NT2/D1 (cell line): ENCODE measurements around the gene ERFE.
"Not testable (repeated sequence)": the region's sequence is repeated elsewhere in the genome, so short reads cannot be mapped to it uniquely, and the experiment has no call there.

Experiments used
- DNase-seq: peaks from one replicate; pipeline ENCODE4 v3.0.0-alpha.2; 2011; ENCODE audit warnings: low read depth, low spot score
- H3K27me3 ChIP-seq: 2 replicates; pipeline ENCODE4 v1.6.0; 2011; ENCODE audit warnings: mild to moderate bottlenecking; ENCODE audit not compliant: insufficient read length, insufficient read depth
- H3K36me3 ChIP-seq: 2 replicates; pipeline ENCODE4 v1.6.1; 2011; ENCODE audit warnings: mild to moderate bottlenecking, low read length, mixed read lengths; ENCODE audit not compliant: insufficient read depth, insufficient read length
- H3K4me1 ChIP-seq: 2 replicates; pipeline ENCODE4 v1.5.1; 2011; ENCODE audit not compliant: insufficient read depth, insufficient read length
- H3K4me3 ChIP-seq: 2 replicates; pipeline ENCODE4 v1.5.1; 2011; ENCODE audit warnings: low read depth; ENCODE audit not compliant: insufficient read length
- H3K9ac ChIP-seq: 2 replicates; pipeline ENCODE4 v1.6.0; 2011; ENCODE audit warnings: low read depth; ENCODE audit not compliant: insufficient read length
- H3K9me3 ChIP-seq: 2 replicates; pipeline ENCODE4 v1.5.1; 2011; ENCODE audit warnings: mild to moderate bottlenecking, low read length; ENCODE audit not compliant: insufficient read depth
- SUZ12 ChIP-seq: IDR thresholded peaks from 2 replicates; pipeline ENCODE4 v1.6.1; 2011; ENCODE audit not compliant: insufficient read length, insufficient read depth; ENCODE audit errors: extremely low read depth
- YY1 ChIP-seq: IDR thresholded peaks from 2 replicates; pipeline ENCODE4 v1.6.1; 2011; ENCODE audit not compliant: insufficient read length, insufficient read depth
- ZNF274 ChIP-seq: IDR thresholded peaks from 2 replicates; pipeline ENCODE4 v1.6.1; 2011; ENCODE audit warnings: mild to moderate bottlenecking, low read depth, low read length

Gene ERFE, protein sequence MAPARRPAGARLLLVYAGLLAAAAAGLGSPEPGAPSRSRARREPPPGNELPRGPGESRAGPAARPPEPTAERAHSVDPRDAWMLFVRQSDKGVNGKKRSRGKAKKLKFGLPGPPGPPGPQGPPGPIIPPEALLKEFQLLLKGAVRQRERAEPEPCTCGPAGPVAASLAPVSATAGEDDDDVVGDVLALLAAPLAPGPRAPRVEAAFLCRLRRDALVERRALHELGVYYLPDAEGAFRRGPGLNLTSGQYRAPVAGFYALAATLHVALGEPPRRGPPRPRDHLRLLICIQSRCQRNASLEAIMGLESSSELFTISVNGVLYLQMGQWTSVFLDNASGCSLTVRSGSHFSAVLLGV

DNA sequence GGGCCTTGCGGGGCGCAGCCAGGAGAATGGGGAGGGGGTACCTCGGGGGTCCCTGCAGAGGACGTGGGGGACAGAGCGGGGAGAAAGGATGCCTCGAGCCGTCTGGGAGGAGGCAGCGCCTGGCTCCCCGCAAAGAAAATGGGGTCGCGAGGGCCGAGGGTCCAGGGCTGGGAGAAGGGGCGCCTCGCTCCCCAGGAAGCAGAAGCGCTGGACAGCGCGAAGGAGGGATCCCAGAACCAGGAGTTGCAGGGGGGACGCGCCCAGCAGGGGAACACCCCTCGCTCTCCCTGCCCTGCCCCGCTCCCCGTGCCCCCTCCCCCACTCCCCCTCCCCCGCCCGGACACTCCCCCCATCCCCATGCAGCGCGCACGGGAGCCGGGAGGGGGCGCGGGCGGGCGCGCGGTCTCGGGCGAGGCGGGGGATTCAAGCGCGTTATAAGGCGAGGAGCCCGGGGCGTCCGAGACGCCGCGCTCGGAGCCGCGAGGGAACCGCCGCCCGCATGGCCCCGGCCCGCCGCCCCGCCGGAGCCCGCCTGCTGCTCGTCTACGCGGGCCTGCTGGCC is at the start of gene ERFE:
ERFE (plus strand) TSS at position 462 of the 562 bp plus-strand sequence; CDS start at position 500, 38 bp downstream.
- TF ChIP-seq ZNF274 (no peak), YY1 (no peak), SUZ12 (no peak)
- Histone ChIP-seq H3K4me1 (peaks cover 14% of the 10 kb centered on the region), H3K27me3 (peaks cover 40% of the 10 kb centered on the region), H3K36me3 (no peaks in the 10 kb centered on the region), H3K9me3 (peaks cover 7% of the 10 kb centered on the region; the same call in 1 of the 2 replicates), H3K9ac (peak within 1 kb of the TSS; percentile 70), H3K4me3 (peak within 1 kb of the TSS; percentile 54)
- peak; percentile 50 for DNase-seq

DNA sequence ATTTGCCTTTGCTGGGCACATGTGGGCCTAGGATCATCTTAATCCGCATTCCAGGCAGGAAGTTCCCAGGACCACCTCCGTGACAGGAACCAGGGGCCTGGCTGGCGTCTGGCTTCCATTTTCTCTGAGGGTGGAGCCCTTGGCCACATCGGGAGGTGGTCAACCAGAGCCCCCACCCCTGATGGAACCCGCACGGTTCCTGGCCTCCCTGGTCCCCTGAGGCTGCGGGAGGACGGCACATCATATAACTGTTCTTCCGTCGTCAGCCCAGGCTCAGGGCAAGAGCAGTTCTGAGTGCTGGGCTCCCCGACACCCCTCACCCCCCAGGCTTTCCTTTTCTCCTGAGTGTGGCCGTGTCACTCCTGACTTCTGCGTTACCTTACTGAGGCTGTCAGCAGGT is 45.2 kb upstream of the ERFE start:
- Histone ChIP-seq H3K27me3 (peaks cover 18% of the 10 kb centered on the region), H3K4me1 (peaks cover 2% of the 10 kb centered on the region), H3K9me3 (peaks cover 13% of the 10 kb centered on the region), H3K9ac (no peak overlapping the region), H3K4me3 (no peak overlapping the region), H3K36me3 (no peaks in the 10 kb centered on the region)
- TF ChIP-seq SUZ12 (no peak), ZNF274 (no peak), YY1 (no peak)
- DNase-seq = no peak

DNA sequence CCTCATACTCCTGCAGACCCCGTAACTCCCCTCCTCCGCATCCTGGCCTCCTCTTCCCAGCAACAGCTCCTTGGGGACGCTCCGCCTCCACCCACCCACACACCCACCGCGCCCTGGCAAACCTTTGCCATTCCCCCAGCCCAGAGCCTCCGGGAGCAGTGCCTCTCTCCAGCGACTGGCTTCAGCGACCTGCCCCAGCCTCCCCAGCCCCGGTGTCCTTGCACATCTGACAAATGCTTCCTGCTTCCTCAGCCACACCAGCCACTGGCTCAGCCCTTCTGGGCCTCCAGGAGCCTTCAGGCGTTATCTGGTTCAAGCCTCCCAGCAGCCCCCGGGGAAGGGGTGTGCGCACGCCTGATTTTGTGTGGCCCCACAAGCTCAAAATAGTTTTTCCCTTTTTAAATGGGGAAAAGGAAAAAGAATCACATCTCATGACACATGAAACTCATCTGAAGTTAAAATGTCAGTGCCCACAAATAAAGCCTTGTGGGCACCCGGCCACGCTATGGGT is 44.4 kb upstream of the ERFE start:
- no peak for DNase-seq
- Histone ChIP-seq H3K9me3 (peaks cover 13% of the 10 kb centered on the region), H3K4me3 (no peak overlapping the region), H3K27me3 (peaks cover 25% of the 10 kb centered on the region), H3K4me1 (no peaks in the 10 kb centered on the region), H3K36me3 (no peaks in the 10 kb centered on the region), H3K9ac (peak overlapping the region; percentile 32)
- TF ChIP-seq YY1 (no peak), ZNF274 (no peak), SUZ12 (no peak)

DNA sequence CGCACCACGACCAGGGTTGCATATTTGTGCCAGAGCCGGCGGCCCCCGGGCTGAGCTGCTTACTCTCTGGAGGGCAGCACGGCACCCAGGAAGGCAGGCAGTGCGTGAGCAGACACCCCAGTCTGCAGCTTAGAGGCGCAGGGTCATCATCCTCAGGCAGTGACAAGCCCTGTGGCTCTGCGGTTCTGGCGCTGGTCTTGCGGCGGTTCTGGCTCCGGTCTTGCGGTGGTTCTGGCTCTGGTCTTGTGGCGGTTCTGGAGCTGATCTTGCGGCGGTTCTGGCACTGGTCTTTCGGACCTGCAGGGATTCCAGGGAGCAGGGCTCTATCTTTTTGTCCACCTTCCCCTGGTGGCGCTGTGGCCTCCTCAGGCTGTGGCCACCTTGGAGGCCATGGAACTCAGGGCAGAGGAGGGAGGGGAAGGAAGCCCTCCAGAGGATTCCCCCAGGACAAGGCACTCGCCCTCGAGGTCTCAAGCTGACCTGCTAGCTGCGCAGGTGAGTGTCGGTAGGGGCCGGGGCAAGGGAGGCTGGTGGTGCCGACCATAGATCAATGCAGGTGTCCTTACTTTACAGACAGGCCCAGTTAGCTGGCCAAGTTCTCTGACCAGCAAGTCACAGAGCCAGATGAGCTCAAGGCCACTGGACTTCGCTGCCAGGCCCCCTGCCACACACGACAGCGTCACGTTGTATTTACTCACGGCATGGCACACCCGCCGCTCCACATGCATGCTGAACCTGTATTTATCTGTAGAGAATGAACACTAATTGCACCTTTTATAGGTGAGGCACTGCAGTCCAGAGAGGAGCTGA is 43.7 kb upstream of the ERFE start:
- TF ChIP-seq SUZ12 = no peak
- no peak for TF ChIP-seq ZNF274
- TF ChIP-seq YY1 = no peak
- peaks cover 32% of the 10 kb centered on the region for H3K27me3 ChIP-seq
- no peak overlapping the region for H3K4me3 ChIP-seq
- H3K9me3 ChIP-seq = peaks cover 13% of the 10 kb centered on the region
- H3K9ac ChIP-seq = peak overlapping the region; percentile 32
- no peaks in the 10 kb centered on the region for H3K36me3 ChIP-seq
- peaks cover 6% of the 10 kb centered on the region for H3K4me1 ChIP-seq
- no peak for DNase-seq

DNA sequence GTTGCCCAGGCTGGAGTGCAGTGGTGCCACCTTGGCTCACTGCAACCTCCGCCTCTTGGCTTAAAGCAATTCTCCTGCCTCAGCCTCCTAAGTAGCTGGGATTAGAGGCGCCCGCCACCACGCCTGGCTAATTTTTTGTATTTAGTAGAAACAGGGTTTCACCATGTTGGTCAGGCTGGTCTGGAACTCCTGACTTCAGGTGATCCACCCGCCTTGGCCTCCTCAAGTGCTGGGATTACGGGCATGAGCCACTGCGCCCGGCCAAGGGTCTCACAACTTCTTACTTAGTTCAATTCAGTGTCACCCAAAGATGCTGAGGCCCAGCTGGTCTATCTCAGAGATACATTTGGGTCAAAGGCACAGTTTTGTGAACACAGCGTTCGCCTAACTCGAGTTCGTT is 43.1 kb upstream of the ERFE start:
- not testable (repeated sequence) for H3K4me3 ChIP-seq, DNase-seq, H3K9ac ChIP-seq, H3K4me1 ChIP-seq, H3K36me3 ChIP-seq
- Histone ChIP-seq H3K27me3 (peaks cover 32% of the 10 kb centered on the region), H3K9me3 (peaks cover 13% of the 10 kb centered on the region)

DNA sequence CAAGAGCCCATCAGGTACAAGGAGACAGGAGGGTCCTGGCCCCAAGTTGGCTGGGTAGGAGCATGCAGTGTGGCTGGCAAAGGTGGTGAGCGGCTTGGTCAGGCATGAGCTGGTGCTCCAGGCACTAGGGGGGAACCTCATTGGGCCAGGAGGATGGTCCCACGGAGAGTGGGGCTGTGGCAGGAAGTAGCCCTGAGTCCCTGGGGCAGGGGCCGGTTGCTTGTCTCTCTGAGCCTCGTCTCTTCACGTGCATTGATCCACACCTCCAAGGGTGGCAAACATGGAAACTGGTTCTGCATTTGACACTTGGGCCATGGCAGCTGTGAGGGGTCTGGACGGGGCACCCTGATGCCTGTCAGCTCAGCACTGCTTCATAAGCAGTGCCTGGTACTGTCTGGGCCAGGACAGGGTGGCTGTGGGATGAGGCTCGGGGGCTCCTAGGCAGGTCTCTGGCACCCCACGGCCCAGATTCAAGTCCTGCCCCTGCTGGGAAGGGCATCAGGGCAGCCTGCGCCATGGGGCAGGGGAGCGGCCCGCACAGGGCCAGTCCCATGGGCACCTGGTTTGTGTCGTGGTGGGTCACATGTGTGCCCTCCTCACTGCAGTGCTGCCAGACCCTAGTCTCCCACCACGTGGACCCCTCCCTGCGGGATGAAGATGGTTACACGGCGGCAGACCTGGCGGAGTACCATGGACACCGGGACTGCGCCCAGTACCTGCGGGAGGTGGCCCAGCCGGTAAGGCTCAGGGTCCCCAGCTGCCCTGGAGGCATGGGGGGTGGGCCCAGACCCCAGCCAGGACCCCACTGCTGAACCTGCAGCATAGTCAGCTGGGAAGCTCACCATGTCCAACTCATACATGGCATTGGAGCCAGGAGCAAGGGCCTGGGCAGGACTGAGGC is 42.2 kb upstream of the ERFE start:
- H3K9me3 ChIP-seq = peaks cover 13% of the 10 kb centered on the region
- TF ChIP-seq ZNF274 (no peak), YY1 (no peak), SUZ12 (no peak)
- no peak for DNase-seq
- H3K4me3 ChIP-seq = no peak overlapping the region
- H3K9ac ChIP-seq = no peak overlapping the region
- peaks cover 12% of the 10 kb centered on the region for H3K4me1 ChIP-seq
- peaks cover 32% of the 10 kb centered on the region for H3K27me3 ChIP-seq
- no peaks in the 10 kb centered on the region for H3K36me3 ChIP-seq
